ENCODE results near the gene NSUN4. TPM values are rescaled to one million over a fixed set of nuclear protein-coding genes. Genes with fewer than 3 reads are reported as not detected.

Gene NSUN4
- total RNA-seq, 1 experiment from 2014 or later: 14.9 TPM

GRCh38 chr1:46411010-46411405 is 70.4 kb downstream of the NSUN4 start:
- no peak for DNase-seq (ENCODE audit: low read depth in 1 of 2, low spot score in 2 of 2)
- H3K9me3 ChIP-seq (replicated peaks): no peaks in the 10 kb centered on the region
- H3K4me1 ChIP-seq (replicated peaks): peaks cover 6% of the 10 kb centered on the region; the same call in 1 of the 2 replicates
- no peaks in the 10 kb centered on the region for H3K27me3 ChIP-seq (replicated peaks)
- H3K27ac ChIP-seq: no peak overlapping the region
- H3K36me3 ChIP-seq: no peaks in the 10 kb centered on the region
- no peak overlapping the region for H3K4me3 ChIP-seq

Other genes starting within 250 kb of the NSUN4 start
- gene PIK3R3, start 208.2 kb upstream of the NSUN4 start, total RNA-seq (2014; rRNA removed; shearing (Covaris generic)): 12.4 and 15.2 TPM in 2 replicates
- not detected in 2 replicates for gene TSPAN1, start 165.7 kb upstream of the NSUN4 start, total RNA-seq (2014; rRNA removed; shearing (Covaris generic))
- gene P3R3URF, start 164.3 kb upstream of the NSUN4 start, total RNA-seq (2014; rRNA removed; shearing (Covaris generic)): not detected in 2 replicates
- 106 and 109 TPM in 2 replicates for gene POMGNT1, start 142.4 kb upstream of the NSUN4 start, total RNA-seq (2014; rRNA removed; shearing (Covaris generic))
- 0.41 and 1.2 TPM in 2 replicates for gene LURAP1, start 137.5 kb upstream of the NSUN4 start, total RNA-seq (2014; rRNA removed; shearing (Covaris generic))
- 10.3 and 10.4 TPM in 2 replicates for gene RAD54L, start 93.0 kb upstream of the NSUN4 start, total RNA-seq (2014; rRNA removed; shearing (Covaris generic))
- gene LRRC41, start 37.2 kb upstream of the NSUN4 start, total RNA-seq (2014; rRNA removed; shearing (Covaris generic)): 62.7 and 94.1 TPM in 2 replicates
- gene UQCRH, start 37.1 kb upstream of the NSUN4 start, total RNA-seq (2014; rRNA removed; shearing (Covaris generic)): 525 and 817 TPM in 2 replicates
- gene FAAH, start 53.5 kb downstream of the NSUN4 start, total RNA-seq (2014; rRNA removed; shearing (Covaris generic)): 0.74 TPM in 1 of 2 replicates, not detected in the other
- not detected in 2 replicates for gene DMBX1, start 149.0 kb downstream of the NSUN4 start, total RNA-seq (2014; rRNA removed; shearing (Covaris generic))
- gene KNCN, start 210.8 kb downstream of the NSUN4 start, total RNA-seq (2014; rRNA removed; shearing (Covaris generic)): not detected in 2 replicates

Measured in SJSA1 (cell line).